B cell (primary cell): ENCODE data around the gene MYT1. TPM values are rescaled to one million over a fixed set of nuclear protein-coding genes. Genes with fewer than 3 reads are reported as not detected.

ENCODE experiments used
- ATAC-seq: fragments of 200-7000 bp; cut with Tn5 transposase; one replicate; pipeline ENCODE4 v1.10.0; 2021; ENCODE audit warnings: low read depth, mild to moderate bottlenecking, moderate number of reproducible peaks, moderate library complexity
- CTCF ChIA-PET: fragments of 350-600 bp; sonication (Branson Sonifier 250); formaldehyde crosslinking; loops from one replicate; lab custom pipeline; 2021; ENCODE audit warnings: antibody characterized with exemption, inconsistent platforms; lab: Charles Lee
- POLR2A ChIA-PET: fragments of 350-600 bp; sonication (Branson Sonifier 250); formaldehyde crosslinking; loops from one replicate; lab custom pipeline; 2021; ENCODE audit warnings: antibody characterized with exemption; lab: Charles Lee
- DNase-seq: peaks from one replicate; pipeline ENCODE4 v3.0.0; 2013
- H2AFZ ChIP-seq: 2 replicates; pipeline ENCODE4 v1.6.1; 2012; ENCODE audit warnings: mild to moderate bottlenecking, low read depth, low read length; ENCODE audit not compliant: insufficient read depth, poor library complexity, severe bottlenecking
- H3K27ac ChIP-seq, 2 donors: 1 replicate in 1 of 2; 2 replicates in 1 of 2; pipeline ENCODE4 v1.5.1; 2012 to 2013; ENCODE audit warnings: low read length in 2 of 2, mild to moderate bottlenecking in 2 of 2, moderate library complexity in 1 of 2
- H3K27me3 ChIP-seq, 4 experiments: fragments of 200-600 bp in 1 of 4; sonication (generic) in 1 of 4; replicated peaks in 1 of 4; 1 replicate in 2 of 4; 2 replicates in 2 of 4; pipeline versions ENCODE4 v1.6.1 to v1.7.0; 2013 to 2016; ENCODE audit warnings: low read length in 3 of 4, mild to moderate bottlenecking in 2 of 4, mixed read lengths in 1 of 4, moderate library complexity in 1 of 4; ENCODE audit not compliant: insufficient read depth in 4 of 4, control insufficient read depth in 3 of 4; ENCODE audit errors: control extremely low read depth in 1 of 4
- H3K36me3 ChIP-seq, 2 experiments: replicated peaks in 1 of 2; 1 replicate in 1 of 2; 2 replicates in 1 of 2; pipeline versions ENCODE4 v1.6.1 to v1.7.1; 2013; ENCODE audit warnings: low read length in 1 of 2; ENCODE audit not compliant: insufficient read depth in 2 of 2, control insufficient read depth in 1 of 2; ENCODE audit errors: control extremely low read depth in 1 of 2, extremely low read depth in 1 of 2
- H3K4me1 ChIP-seq, 2 donors: fragments of 200-600 bp in 1 of 2; sonication (generic) in 1 of 2; 1 replicate in 1 of 2; 2 replicates in 1 of 2; pipeline versions ENCODE4 v1.5.1 to v1.6.1; 2013 to 2017; ENCODE audit warnings: low read length in 2 of 2; ENCODE audit not compliant: control insufficient read depth in 2 of 2, insufficient read depth in 2 of 2
- H3K4me2 ChIP-seq: replicated peaks from 2 replicates; pipeline ENCODE3; 2012; ENCODE audit warnings: mild to moderate bottlenecking, low read depth, low read length; ENCODE audit not compliant: poor library complexity, severe bottlenecking
- H3K4me3 ChIP-seq, 5 experiments: fragments of 200-600 bp in 1 of 5; sonication (generic) in 1 of 5; 1 replicate in 3 of 5; 2 replicates in 2 of 5; pipeline versions ENCODE4 v1.5.1 to v1.7.0; 2011 to 2016; ENCODE audit warnings: low read length in 4 of 5, mild to moderate bottlenecking in 4 of 5, low read depth in 2 of 5, control low read depth in 1 of 5, moderate library complexity in 1 of 5; ENCODE audit not compliant: insufficient read depth in 1 of 5; ENCODE audit errors: control extremely low read depth in 1 of 5, extremely low read depth in 1 of 5
- H3K79me2 ChIP-seq: fragments of 200-600 bp; sonication (generic); one replicate; pipeline ENCODE4 v1.6.0; 2016; ENCODE audit warnings: low read length; ENCODE audit not compliant: control insufficient read depth, insufficient read depth
- H3K9ac ChIP-seq: fragments of 200-600 bp; sonication (generic); 2 replicates; pipeline ENCODE4 v1.6.1; 2017; ENCODE audit warnings: mild to moderate bottlenecking, low read length, moderate library complexity
- H3K9me3 ChIP-seq, 3 donors: one replicate each; pipeline versions ENCODE4 v1.6.1 to v1.7.1; 2013; ENCODE audit warnings: low read length in 2 of 3; ENCODE audit not compliant: control insufficient read depth in 2 of 3, insufficient read depth in 1 of 3; ENCODE audit errors: control extremely low read depth in 1 of 3
- H4K20me1 ChIP-seq: 2 replicates; pipeline ENCODE4 v1.6.0; 2012; ENCODE audit warnings: mild to moderate bottlenecking, low read length; ENCODE audit not compliant: insufficient read depth, control insufficient read depth, poor library complexity, severe bottlenecking
- H3K27ac Mint-ChIP-seq: one replicate; pipeline ENCODE4 v1.8.0; 2021; ENCODE audit warnings: mixed read lengths
- H3K27me3 Mint-ChIP-seq: one replicate; pipeline ENCODE4 v1.8.0; 2021; ENCODE audit warnings: mixed read lengths
- H3K4me1 Mint-ChIP-seq: one replicate; pipeline ENCODE4 v1.8.0; 2021; ENCODE audit warnings: mixed read lengths
- H3K4me3 Mint-ChIP-seq: one replicate; pipeline ENCODE4 v1.8.0; 2021; ENCODE audit warnings: mixed read lengths
- H3K9me3 Mint-ChIP-seq: one replicate; pipeline ENCODE4 v1.8.0; 2022; ENCODE audit warnings: mixed read lengths; ENCODE audit not compliant: insufficient read depth
- CTCF ChIP-seq: fragments of 200-600 bp; IDR thresholded peaks from one replicate; pipeline ENCODE4 v1.8.0; 2022; ENCODE audit warnings: antibody characterized with exemption, mild to moderate bottlenecking
- EZH2 ChIP-seq: IDR thresholded peaks from 2 replicates; pipeline ENCODE4 v1.6.1; 2012; ENCODE audit warnings: borderline replicate concordance, low read depth, mild to moderate bottlenecking, moderate library complexity, low read length; ENCODE audit not compliant: insufficient read depth, poor library complexity, severe bottlenecking
- WGBS: methylation state at CpG from one replicate; pipeline ENCODE4 v1.1.5; 2013; ENCODE audit warnings: missing lambda C conversion rate; ENCODE audit not compliant: insufficient coverage; 5-methylcytosine and 5-hydroxymethylcytosine counted together
- intact Hi-C: fragments of 100-400 bp; cut with micrococcal nuclease; formaldehyde crosslinking; loops from one replicate; pipeline ENCODE4 v1.10.0; 2022
- polyA plus RNA-seq: library from polyadenylated mRNA; depleted of rRNA; stranded (reverse); fragments of >200 nt; gene quantifications from 2 replicates; pipeline ENCODE4 v1.2.3, GENCODE V29; 2012
- total RNA-seq, 2 donors: library from RNA; stranded (reverse); fragments of 120-200 nt in 1 of 2; gene quantifications; 1 replicate in 1 of 2; 2 replicates in 1 of 2; pipeline versions ENCODE4 v1.2.3 to v1.2.4, GENCODE V29; 2013 to 2022

The MYT1 gene
- total and polyA plus RNA-seq, 2 donors (not counting 1 experiment from before 2014, with no cell fraction given): 0.49 to 42.2 TPM

- H3K4me1 ChIP-seq: no peaks in the 10 kb centered on the region
- ATAC-seq (no peak), DNase-seq (no peak)
- H3K9me3 ChIP-seq: peaks cover 0 to 33% (median 6%) of the 10 kb centered on the region in 3 donors
- Mint-ChIP-seq H3K27me3 (peaks cover 5% of the 10 kb centered on the region), H3K4me1 (no peaks in the 10 kb centered on the region), H3K9me3 (peaks cover 3% of the 10 kb centered on the region), H3K4me3 (no peak overlapping the region), H3K27ac (no peak overlapping the region)
- no peaks in the 10 kb centered on the region for H3K36me3 ChIP-seq
- H3K27me3 ChIP-seq: peaks cover 0 to 16% (median 0%) of the 10 kb centered on the region in 4 experiments
- WGBS: 89% methylated on average over 26 of the region's 26 CpGs
- H2AFZ ChIP-seq: no peak overlapping the region
- CTCF ChIA-PET: no interaction called here
- H3K27ac ChIP-seq: no peak overlapping the region
- no peaks in the 10 kb centered on the region for H4K20me1 ChIP-seq
- H3K9ac ChIP-seq: no peak overlapping the region
- H3K4me2 ChIP-seq: no peak overlapping the region
- intact Hi-C loops: no loop called here
- POLR2A ChIA-PET: no interaction called here
- no peak for TF ChIP-seq EZH2
- TF ChIP-seq CTCF: no peak
- H3K4me3 ChIP-seq: no peak overlapping the region
- H3K79me2 ChIP-seq: no peaks in the 10 kb centered on the region
These were observed 14.3 kb upstream of the MYT1 start for GRCh38 chr20:64149809-64150560.

GRCh38 chr20:64150756-64151632 is 13.3 kb upstream of the MYT1 start:
- ATAC-seq (no peak), DNase-seq (no peak)
- H3K27ac Mint-ChIP-seq: no peak overlapping the region
- Histone ChIP-seq H3K4me3 (no peak overlapping the region), H3K79me2 (no peaks in the 10 kb centered on the region), H3K4me2 (no peak overlapping the region), H3K36me3 (no peaks in the 10 kb centered on the region), H3K9me3 (peaks cover 0 to 23% (median 0%) of the 10 kb centered on the region in 3 donors), H3K27me3 (peaks cover 0 to 10% (median 0%) of the 10 kb centered on the region in 4 experiments), H3K4me1 (no peaks in the 10 kb centered on the region), H2AFZ (no peak overlapping the region), H4K20me1 (no peaks in the 10 kb centered on the region), H3K27ac (no peak overlapping the region), H3K9ac (no peak overlapping the region)
- H3K27me3 Mint-ChIP-seq: peaks cover 5% of the 10 kb centered on the region
- H3K4me1 Mint-ChIP-seq: no peaks in the 10 kb centered on the region
- WGBS: 81% methylated on average over 13 of the region's 13 CpGs
- ChIA-PET POLR2A (no interaction called here), CTCF (no interaction called here)
- no peak overlapping the region for H3K4me3 Mint-ChIP-seq
- no peaks in the 10 kb centered on the region for H3K9me3 Mint-ChIP-seq
- TF ChIP-seq CTCF (no peak), EZH2 (no peak)
- intact Hi-C loops: no loop called here
